H1 (cell line): ENCODE measurements around the gene NME7. TPM values are rescaled to one million over a fixed set of nuclear protein-coding genes. Genes with fewer than 3 reads are reported as not detected.

Experiments
- CTCF ChIA-PET: fragments of 300-600 bp; sonication (Branson Sonifier 250); formaldehyde crosslinking; loops from one replicate; lab custom pipeline; 2021; ENCODE audit not compliant: partially characterized antibody; lab: Charles Lee
- POLR2A ChIA-PET: fragments of 300-600 bp; sonication (Branson Sonifier 250); formaldehyde crosslinking; loops from one replicate; lab custom pipeline; 2021; ENCODE audit warnings: inconsistent platforms; ENCODE audit not compliant: partially characterized antibody; lab: Charles Lee
- DNase-seq, 2 experiments: peaks; one replicate each; pipeline versions ENCODE4 v3.0.0 to v3.0.0-alpha.2; 2010 to 2022; ENCODE audit warnings: low spot score in 2 of 2, low read depth in 1 of 2, mixed read lengths in 1 of 2
- FAIRE-seq: peaks from 2 replicates; lab custom pipeline; 2011; peaks lifted over from hg19 to GRCh38; lab: Jason Lieb, UNC
- H2AFZ ChIP-seq: 2 replicates; pipeline ENCODE4 v1.8.1; 2012; ENCODE audit warnings: low read length, inconsistent platforms
- H2AK5ac ChIP-seq: 2 replicates; pipeline ENCODE4 v1.6.1; 2013; ENCODE audit warnings: low read depth, low read length
- H2BK120ac ChIP-seq: replicated peaks from 2 replicates; pipeline ENCODE3; 2013; ENCODE audit warnings: low read depth, low read length, inconsistent platforms
- H2BK12ac ChIP-seq: 2 replicates; pipeline ENCODE4 v1.6.1; 2013; ENCODE audit warnings: low read depth, low read length
- H2BK15ac ChIP-seq: 2 replicates; pipeline ENCODE4 v1.6.1; 2013; ENCODE audit warnings: low read length
- H2BK20ac ChIP-seq: 2 replicates; pipeline ENCODE4 v1.6.1; 2013; ENCODE audit warnings: low read length
- H2BK5ac ChIP-seq: 2 replicates; pipeline ENCODE4 v1.6.1; 2013; ENCODE audit warnings: low read depth, low read length
- H3K14ac ChIP-seq: 2 replicates; pipeline ENCODE4 v1.6.1; 2013; ENCODE audit warnings: inconsistent platforms; ENCODE audit not compliant: insufficient read length
- H3K18ac ChIP-seq: 2 replicates; pipeline ENCODE4 v1.6.1; 2013; ENCODE audit warnings: low read length; ENCODE audit errors: extremely low read depth
- H3K23ac ChIP-seq: 2 replicates; pipeline ENCODE4 v1.6.1; 2013; ENCODE audit warnings: inconsistent platforms; ENCODE audit not compliant: insufficient read length
- H3K23me2 ChIP-seq: 2 replicates; pipeline ENCODE4 v1.6.1; 2013; ENCODE audit warnings: low read depth, low read length
- H3K27ac ChIP-seq: 2 replicates; pipeline ENCODE4 v1.6.1; 2011; ENCODE audit warnings: low read depth, low read length, inconsistent platforms
- H3K27me3 ChIP-seq, 4 experiments: replicated peaks in 1 of 4; 1 replicate in 1 of 4; 2 replicates in 3 of 4; pipeline versions ENCODE4 v1.6.1 to v1.8.1; 2011 to 2013; ENCODE audit warnings: low read length in 3 of 4, mild to moderate bottlenecking in 3 of 4, inconsistent platforms in 2 of 4, mixed read lengths in 2 of 4, moderate library complexity in 1 of 4; ENCODE audit not compliant: control insufficient read depth in 3 of 4, insufficient read depth in 3 of 4; ENCODE audit errors: extremely low read depth in 1 of 4
- H3K36me3 ChIP-seq, 4 experiments: 2 replicates each; pipeline versions ENCODE4 v1.6.1 to v1.8.1; 2011 to 2013; ENCODE audit warnings: mild to moderate bottlenecking in 4 of 4, low read length in 3 of 4, moderate library complexity in 2 of 4, control low read depth in 1 of 4, inconsistent platforms in 1 of 4; ENCODE audit not compliant: insufficient read depth in 4 of 4, control insufficient read depth in 2 of 4
- H3K4ac ChIP-seq: replicated peaks from 2 replicates; pipeline ENCODE3; 2013; ENCODE audit warnings: low read length, low read depth, mixed read lengths, inconsistent platforms; ENCODE audit not compliant: insufficient read length
- H3K4me1 ChIP-seq, 4 experiments: replicated peaks in 1 of 4; 1 replicate in 1 of 4; 2 replicates in 3 of 4; pipeline versions ENCODE4 v1.6.1 to v1.8.1; 2011 to 2013; ENCODE audit warnings: low read length in 3 of 4, inconsistent platforms in 2 of 4, mixed read lengths in 1 of 4; ENCODE audit not compliant: insufficient read depth in 4 of 4, control insufficient read depth in 3 of 4
- H3K4me2 ChIP-seq, 2 experiments: 2 replicates each; pipeline versions ENCODE4 v1.6.1 to v1.8.1; 2011 to 2013; ENCODE audit warnings: low read depth in 2 of 2, low read length in 2 of 2, control low read depth in 1 of 2, inconsistent platforms in 1 of 2, mild to moderate bottlenecking in 1 of 2; ENCODE audit not compliant: insufficient read depth in 1 of 2
- H3K4me3 ChIP-seq, 4 experiments: fragments of 200-600, 300-600 bp in 1 of 4; sonication (generic), shearing (Covaris generic), sonication (Bioruptor Twin) in 1 of 4; 2 replicates each; pipeline versions ENCODE4 v1.5.1 to v1.8.1; 2011 to 2016; ENCODE audit warnings: low read length in 4 of 4, low read depth in 3 of 4, control low read depth in 2 of 4, inconsistent platforms in 2 of 4, mild to moderate bottlenecking in 2 of 4, mixed read lengths in 1 of 4, moderate library complexity in 1 of 4; ENCODE audit not compliant: insufficient read depth in 2 of 4; ENCODE audit errors: extremely low read depth in 1 of 4
- H3K56ac ChIP-seq: replicated peaks from 2 replicates; pipeline ENCODE3; 2013; ENCODE audit warnings: low read depth, mild to moderate bottlenecking, mixed read lengths, low read length, inconsistent platforms; ENCODE audit not compliant: insufficient read length
- H3K79me1 ChIP-seq: 2 replicates; pipeline ENCODE4 v1.6.1; 2013; ENCODE audit warnings: low read depth, low read length, control low read depth
- H3K79me2 ChIP-seq, 2 experiments: 2 replicates each; pipeline versions ENCODE4 v1.6.1 to v1.8.1; 2012 to 2013; ENCODE audit warnings: low read length in 2 of 2, mild to moderate bottlenecking in 2 of 2, inconsistent platforms in 1 of 2; ENCODE audit not compliant: insufficient read depth in 2 of 2, control insufficient read depth in 1 of 2
- H3K9ac ChIP-seq, 4 experiments: replicated peaks in 1 of 4; 1 replicate in 1 of 4; 2 replicates in 3 of 4; pipeline versions ENCODE4 v1.6.1 to v1.8.1; 2011 to 2013; ENCODE audit warnings: low read depth in 3 of 4, low read length in 3 of 4, control low read depth in 2 of 4, mild to moderate bottlenecking in 2 of 4, moderate library complexity in 2 of 4, inconsistent platforms in 1 of 4; ENCODE audit errors: extremely low read depth in 1 of 4
- H3K9me3 ChIP-seq, 2 experiments: 2 replicates each; pipeline versions ENCODE4 v1.6.1 to v1.8.1; 2012 to 2013; ENCODE audit warnings: mild to moderate bottlenecking in 2 of 2, moderate library complexity in 2 of 2, control low read depth in 1 of 2, inconsistent platforms in 1 of 2, low read depth in 1 of 2, low read length in 1 of 2, mixed read lengths in 1 of 2; ENCODE audit not compliant: insufficient read depth in 2 of 2
- H4K20me1 ChIP-seq, 2 experiments: replicated peaks in 1 of 2; 2 replicates each; pipeline versions ENCODE3 to v1.8.1; 2011 to 2013; ENCODE audit warnings: inconsistent platforms in 2 of 2, low read length in 2 of 2, mild to moderate bottlenecking in 1 of 2; ENCODE audit not compliant: insufficient read depth in 2 of 2, control insufficient read depth in 1 of 2
- H4K5ac ChIP-seq: 2 replicates; pipeline ENCODE4 v1.6.1; 2013; ENCODE audit warnings: low read length, low read depth, mixed read lengths, inconsistent platforms; ENCODE audit not compliant: insufficient read length
- H4K8ac ChIP-seq: 2 replicates; pipeline ENCODE4 v1.8.0; 2013; ENCODE audit warnings: mild to moderate bottlenecking, moderate library complexity, low read length, inconsistent platforms; ENCODE audit not compliant: insufficient read depth; ENCODE audit errors: extremely low read depth
- H4K91ac ChIP-seq: replicated peaks from 2 replicates; pipeline ENCODE3; 2013; ENCODE audit warnings: low read length, mixed read lengths, inconsistent platforms; ENCODE audit not compliant: insufficient read length
- CEBPB ChIP-seq: IDR thresholded peaks from 2 replicates; pipeline ENCODE4 v1.6.1; 2012; ENCODE audit warnings: low read depth, low read length
- EZH2 ChIP-seq: fragments of 200-600 bp; sonication (generic); IDR thresholded peaks from 2 replicates; pipeline ENCODE4 v1.7.1; 2012; ENCODE audit warnings: low read depth, mild to moderate bottlenecking, moderate library complexity, low read length, inconsistent platforms; ENCODE audit not compliant: severe bottlenecking
- GABPA ChIP-seq: IDR thresholded peaks from 2 replicates; pipeline ENCODE4 v1.6.1; 2011; ENCODE audit warnings: mild to moderate bottlenecking, low read length, moderate library complexity, borderline replicate concordance; ENCODE audit not compliant: insufficient read depth
- HDAC2 ChIP-seq, 2 experiments: fragments of 300-600 bp in 1 of 2; sonication (generic) in 1 of 2; IDR thresholded peaks; 2 replicates each; pipeline ENCODE4 v1.6.1; 2011 to 2012; ENCODE audit warnings: low read depth in 2 of 2, low read length in 2 of 2, mild to moderate bottlenecking in 2 of 2, moderate library complexity in 2 of 2, borderline replicate concordance in 1 of 2, inconsistent platforms in 1 of 2
- JUND ChIP-seq: IDR thresholded peaks from 2 replicates; pipeline ENCODE4 v1.6.1; 2011; ENCODE audit warnings: mild to moderate bottlenecking, improper control_type of control experiment, low read length
- RNF2 ChIP-seq: fragments of 200-900, 300-1000 bp; sonication (generic); IDR thresholded peaks from 2 replicates; pipeline ENCODE4 v1.7.1; 2016; ENCODE audit warnings: borderline replicate concordance, low read depth, mild to moderate bottlenecking, antibody characterized with exemption, low read length; ENCODE audit not compliant: poor library complexity, severe bottlenecking; ENCODE audit errors: missing control alignments
- TCF12 ChIP-seq: IDR thresholded peaks from 2 replicates; pipeline ENCODE4 v1.6.1; 2011; ENCODE audit warnings: low read depth, mild to moderate bottlenecking, low read length
- TEAD4 ChIP-seq: IDR thresholded peaks from 2 replicates; pipeline ENCODE4 v1.6.1; 2012; ENCODE audit warnings: low read depth, low read length, inconsistent platforms, mixed read lengths
- USF2 ChIP-seq: IDR thresholded peaks from 2 replicates; pipeline ENCODE4 v1.6.1; 2011; ENCODE audit warnings: low read length, improper control_type of control experiment
- WGBS, 2 experiments: shearing (Covaris generic) in 1 of 2; methylation state at CpG; one replicate each; pipeline versions ENCODE4 v1.1.6 to v1.1.7; 2013 to 2015; ENCODE audit warnings: low lambda C conversion rate in 2 of 2, mixed read lengths in 2 of 2, inconsistent platforms in 1 of 2, low coverage in 1 of 2, missing lambda C conversion rate in 1 of 2; ENCODE audit not compliant: insufficient replicate concordance in 2 of 2, insufficient coverage in 1 of 2, insufficient read length in 1 of 2; ENCODE audit errors: extremely low coverage in 1 of 2, missing lambda C conversion rate in 1 of 2; 5-methylcytosine and 5-hydroxymethylcytosine counted together
- polyA plus RNA-seq, 7 experiments: library from polyadenylated mRNA; depleted of rRNA in 3 of 7; stranded (reverse) in 5 of 7; unstranded in 2 of 7; fragments of >200 nt in 5 of 7; fragments of 200-250 nt in 2 of 7; gene quantifications; 1 replicate in 5 of 7; 2 replicates in 1 of 7; 4 replicates in 1 of 7; pipeline versions ENCODE4 v1.2.1 to v1.2.3, GENCODE V29; 2011 to 2013; ENCODE audit warnings: missing spikeins in 2 of 7, mixed read lengths in 2 of 7
- total RNA-seq: library from RNA; stranded (reverse); fragmentation: NEBNext Ultra II Directional; extraction: Animal tissue kit (Norgen Biotek cat#: 25700); gene quantifications from 2 replicates; pipeline ENCODE4 v1.2.1, GENCODE V29; 2021

The NME7 gene
- total and polyA plus RNA-seq, 2 of the 8 experiments (the other 6 are each of a cell fraction or from before 2014, with no cell fraction given) = 11.6 to 28.5 TPM

DNA sequence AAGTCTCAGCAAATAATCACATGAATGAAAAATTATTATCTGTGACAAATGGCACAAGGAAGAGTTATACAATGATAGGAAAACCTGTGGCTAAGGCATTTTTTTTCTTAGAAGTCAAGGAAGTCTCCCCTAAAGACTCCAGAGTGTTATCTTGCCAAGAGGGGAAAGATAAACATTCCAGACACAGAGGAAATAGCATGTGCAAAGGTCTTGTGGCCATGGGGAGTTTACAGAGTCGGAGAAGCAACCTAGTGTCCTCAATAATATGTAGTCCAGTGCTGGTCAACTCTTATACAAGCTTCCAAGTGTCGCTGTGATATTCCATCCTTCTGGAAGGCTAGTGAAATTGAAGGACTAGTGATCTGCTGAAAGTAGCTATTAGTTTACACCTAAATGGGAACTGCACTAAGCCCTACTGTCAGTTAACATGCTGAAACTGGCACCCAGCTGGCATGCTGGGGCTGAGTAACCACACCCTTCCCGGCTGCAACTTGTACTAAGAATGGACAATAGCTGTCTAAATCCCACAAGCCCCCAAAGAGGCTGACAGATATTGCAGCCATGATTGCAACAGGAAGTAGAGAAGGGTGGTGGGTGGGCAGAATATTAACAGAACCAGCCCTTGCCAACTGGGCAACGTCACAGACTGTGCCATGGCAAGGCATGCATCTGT lies 272.6 kb downstream of the NME7 start:
- H3K9me3 ChIP-seq = no peaks in the 10 kb centered on the region
- no peak overlapping the region for H3K4me2 ChIP-seq
- H4K5ac ChIP-seq = no peak overlapping the region
- no peak overlapping the region for H2BK15ac ChIP-seq
- H3K79me1 ChIP-seq = no peaks in the 10 kb centered on the region
- H3K4ac ChIP-seq = no peak overlapping the region
- WGBS, 2 experiments = 94% methylated on average over 4 of the region's 4 CpGs; no CpG with 5 or more reads in 1 of the 2 experiments
- no peak overlapping the region for H3K18ac ChIP-seq
- no peak overlapping the region for H3K9ac ChIP-seq
- no peak overlapping the region for H2BK5ac ChIP-seq
- H2AK5ac ChIP-seq = no peak overlapping the region
- no peaks in the 10 kb centered on the region for H3K23me2 ChIP-seq
- H3K27me3 ChIP-seq = no peaks in the 10 kb centered on the region
- CTCF ChIA-PET = interaction anchor here (1.1 to 1.7 kb wide), 5 partner anchors 15 to 339 kb away, joined by 3 to 4 read pairs (median 3); no protein-coding TSS in a partner anchor
- H4K20me1 ChIP-seq = no peaks in the 10 kb centered on the region
- H2BK120ac ChIP-seq = no peak overlapping the region
- H3K14ac ChIP-seq = no peak overlapping the region
- no peak overlapping the region for H2BK12ac ChIP-seq
- POLR2A ChIA-PET = interaction anchor here (2.5 kb wide), 1 partner anchor 11 kb away, joined by 9 read pairs; no protein-coding TSS in a partner anchor
- TF ChIP-seq TEAD4 (no peak), EZH2 (no peak), HDAC2 (IDR thresholded peaks at IDR 0.05; ENCODE audit: borderline replicate concordance in 1 of 2, low read depth in 2 of 2, low read length in 2 of 2) (no peak), USF2 (no peak), TCF12 (no peak), JUND (no peak), CEBPB (no peak), GABPA (no peak), RNF2 (no peak)
- no peak overlapping the region for H2AFZ ChIP-seq
- no peak overlapping the region for H4K91ac ChIP-seq
- H3K79me2 ChIP-seq = no peaks in the 10 kb centered on the region
- FAIRE-seq (no peak), DNase-seq (no peak)
- no peak overlapping the region for H2BK20ac ChIP-seq
- H3K4me3 ChIP-seq = no peak overlapping the region
- H4K8ac ChIP-seq = no peak overlapping the region
- no peaks in the 10 kb centered on the region for H3K36me3 ChIP-seq
- peaks cover 0 to 3% (median 0%) of the 10 kb centered on the region in 4 experiments; a peak in 1 of 7 replicates for H3K4me1 ChIP-seq
- H3K23ac ChIP-seq = no peak overlapping the region
- H3K56ac ChIP-seq = no peak overlapping the region
- H3K27ac ChIP-seq = no peak overlapping the region
